Measurements from ENCODE around the gene TNFRSF1B.
"Not testable (repeated sequence)": the region's sequence is repeated elsewhere in the genome, so short reads cannot be mapped to it uniquely, and the experiment has no call there.

TNFRSF1B gene

DNA sequence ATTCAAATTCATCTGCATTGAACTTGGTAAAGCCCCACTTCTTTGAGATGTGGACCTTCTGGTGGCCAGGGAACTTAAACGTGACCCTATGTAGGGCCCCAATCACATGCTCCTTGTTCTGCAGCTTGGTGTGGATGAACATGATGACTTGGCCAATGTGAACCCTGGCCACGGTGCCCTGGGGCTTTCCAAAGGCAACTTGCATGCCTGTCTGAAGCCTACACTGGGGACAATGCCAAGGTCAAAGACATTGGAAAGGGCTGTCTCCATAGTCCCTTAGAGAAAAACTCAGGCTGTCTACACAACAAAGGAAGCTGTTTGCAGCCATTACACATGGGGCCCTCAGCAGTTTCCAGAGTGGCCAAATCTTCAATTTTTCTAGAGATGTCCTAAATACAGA is 54.1 kb downstream of the TNFRSF1B start:
- Histone ChIP-seq H3K27ac (ENCODE audit: poor library complexity, severe bottlenecking) (no peak overlapping the region), H3K9me3 (ENCODE audit: severe bottlenecking) (no peaks in the 10 kb centered on the region), H3K4me3 (ENCODE audit: severe bottlenecking) (no peak overlapping the region), H3K36me3 (ENCODE audit: low read depth) (no peaks in the 10 kb centered on the region), H3K4me1 (ENCODE audit: insufficient read depth, poor library complexity, severe bottlenecking) (no peaks in the 10 kb centered on the region), H3K27me3 (ENCODE audit: insufficient read depth, poor library complexity, severe bottlenecking) (no peaks in the 10 kb centered on the region)
- TF ChIP-seq, protein P1, sequence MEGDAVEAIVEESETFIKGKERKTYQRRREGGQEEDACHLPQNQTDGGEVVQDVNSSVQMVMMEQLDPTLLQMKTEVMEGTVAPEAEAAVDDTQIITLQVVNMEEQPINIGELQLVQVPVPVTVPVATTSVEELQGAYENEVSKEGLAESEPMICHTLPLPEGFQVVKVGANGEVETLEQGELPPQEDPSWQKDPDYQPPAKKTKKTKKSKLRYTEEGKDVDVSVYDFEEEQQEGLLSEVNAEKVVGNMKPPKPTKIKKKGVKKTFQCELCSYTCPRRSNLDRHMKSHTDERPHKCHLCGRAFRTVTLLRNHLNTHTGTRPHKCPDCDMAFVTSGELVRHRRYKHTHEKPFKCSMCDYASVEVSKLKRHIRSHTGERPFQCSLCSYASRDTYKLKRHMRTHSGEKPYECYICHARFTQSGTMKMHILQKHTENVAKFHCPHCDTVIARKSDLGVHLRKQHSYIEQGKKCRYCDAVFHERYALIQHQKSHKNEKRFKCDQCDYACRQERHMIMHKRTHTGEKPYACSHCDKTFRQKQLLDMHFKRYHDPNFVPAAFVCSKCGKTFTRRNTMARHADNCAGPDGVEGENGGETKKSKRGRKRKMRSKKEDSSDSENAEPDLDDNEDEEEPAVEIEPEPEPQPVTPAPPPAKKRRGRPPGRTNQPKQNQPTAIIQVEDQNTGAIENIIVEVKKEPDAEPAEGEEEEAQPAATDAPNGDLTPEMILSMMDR (IDR thresholded peaks at IDR 0.05; ENCODE audit: poor library complexity, severe bottlenecking), result no peak
- ATAC-seq (ENCODE audit: low read depth), result no peak
- no peak for DNase-seq (ENCODE audit: low spot score)

DNA sequence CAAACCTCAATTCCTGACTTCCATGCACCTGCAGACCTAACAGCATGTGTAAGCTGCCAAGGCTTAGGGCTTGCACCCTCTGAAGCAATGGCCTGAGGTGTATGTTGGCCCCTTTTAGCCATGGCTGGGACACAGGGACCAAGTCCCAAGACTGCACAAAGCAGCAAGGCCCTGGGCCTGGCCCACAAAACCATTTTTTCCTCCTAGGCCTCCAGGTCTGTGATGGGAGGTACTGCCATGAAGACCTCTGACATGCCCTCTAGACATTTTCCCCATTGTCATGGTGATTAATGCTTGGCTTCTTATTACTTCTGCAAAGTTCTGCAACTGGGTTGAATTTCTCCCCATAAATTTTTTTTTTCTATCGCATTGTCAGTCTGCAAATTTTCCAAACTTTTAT is 55.9 kb downstream of the TNFRSF1B start:
- H3K27ac ChIP-seq (ENCODE audit: poor library complexity, severe bottlenecking); H3K4me1 ChIP-seq (ENCODE audit: insufficient read depth, poor library complexity, severe bottlenecking); H3K4me3 ChIP-seq (ENCODE audit: severe bottlenecking); H3K9me3 ChIP-seq (ENCODE audit: severe bottlenecking); H3K27me3 ChIP-seq (ENCODE audit: insufficient read depth, poor library complexity, severe bottlenecking); H3K36me3 ChIP-seq (ENCODE audit: low read depth); ATAC-seq (ENCODE audit: low read depth); DNase-seq (ENCODE audit: low spot score): not testable (repeated sequence)

DNA sequence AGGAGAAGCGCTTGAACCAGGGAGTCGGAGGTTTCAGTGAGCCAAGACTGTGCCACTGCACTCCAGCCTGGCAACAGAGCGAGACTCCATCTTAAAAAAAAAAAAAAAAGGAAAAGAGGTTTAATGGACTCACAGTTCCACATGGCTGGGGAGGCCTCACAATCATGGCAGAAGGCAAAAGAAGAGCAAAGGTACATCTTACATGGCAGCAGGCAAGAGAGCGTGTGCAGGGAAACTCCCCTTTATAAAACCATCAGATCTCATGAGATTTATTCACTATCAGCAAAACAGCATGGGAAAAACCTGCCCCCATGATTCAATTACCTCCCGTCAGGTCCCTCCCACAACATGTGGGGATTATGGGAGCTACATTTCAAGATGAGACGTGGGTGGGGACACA is 57.3 kb downstream of the TNFRSF1B start:
- not testable (repeated sequence) for H3K36me3 ChIP-seq (ENCODE audit: low read depth); H3K9me3 ChIP-seq (ENCODE audit: severe bottlenecking); H3K27ac ChIP-seq (ENCODE audit: poor library complexity, severe bottlenecking); DNase-seq (ENCODE audit: low spot score); H3K4me3 ChIP-seq (ENCODE audit: severe bottlenecking); H3K4me1 ChIP-seq (ENCODE audit: insufficient read depth, poor library complexity, severe bottlenecking); ATAC-seq (ENCODE audit: low read depth); H3K27me3 ChIP-seq (ENCODE audit: insufficient read depth, poor library complexity, severe bottlenecking)

DNA sequence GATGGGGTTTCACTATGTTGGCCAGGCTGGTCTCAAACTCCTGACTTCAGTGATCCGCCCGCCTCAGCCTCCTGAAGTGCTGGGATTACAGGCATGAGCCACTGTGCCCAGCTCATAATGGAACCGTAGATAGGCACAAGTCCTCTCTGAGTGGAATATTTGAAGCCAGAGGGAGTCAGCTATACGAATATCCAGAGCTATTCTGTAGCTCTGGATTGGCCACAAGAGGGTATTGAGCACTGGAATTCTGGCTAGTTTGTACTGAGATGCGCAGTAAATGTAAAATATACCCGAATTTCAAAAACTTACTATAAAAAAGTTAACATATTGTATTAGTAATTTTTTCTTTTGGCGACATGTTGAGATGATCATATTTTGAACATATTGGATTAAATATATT is 62.2 kb downstream of the TNFRSF1B start:
- no peaks in the 10 kb centered on the region for H3K9me3 ChIP-seq (ENCODE audit: severe bottlenecking)
- H3K27me3 ChIP-seq (ENCODE audit: insufficient read depth, poor library complexity, severe bottlenecking), result no peaks in the 10 kb centered on the region
- H3K4me1 ChIP-seq (ENCODE audit: insufficient read depth, poor library complexity, severe bottlenecking), result peaks cover 15% of the 10 kb centered on the region
- H3K36me3 ChIP-seq (ENCODE audit: low read depth), result peaks cover 2% of the 10 kb centered on the region; the same call in 1 of the 2 replicates
- DNase-seq (ENCODE audit: low spot score) (no peak), ATAC-seq (ENCODE audit: low read depth) (no peak)
- TF ChIP-seq, protein P1 (IDR thresholded peaks at IDR 0.05; ENCODE audit: poor library complexity, severe bottlenecking), result no peak
- H3K4me3 ChIP-seq (ENCODE audit: severe bottlenecking), result no peak overlapping the region
- no peak overlapping the region for H3K27ac ChIP-seq (ENCODE audit: poor library complexity, severe bottlenecking)

DNA sequence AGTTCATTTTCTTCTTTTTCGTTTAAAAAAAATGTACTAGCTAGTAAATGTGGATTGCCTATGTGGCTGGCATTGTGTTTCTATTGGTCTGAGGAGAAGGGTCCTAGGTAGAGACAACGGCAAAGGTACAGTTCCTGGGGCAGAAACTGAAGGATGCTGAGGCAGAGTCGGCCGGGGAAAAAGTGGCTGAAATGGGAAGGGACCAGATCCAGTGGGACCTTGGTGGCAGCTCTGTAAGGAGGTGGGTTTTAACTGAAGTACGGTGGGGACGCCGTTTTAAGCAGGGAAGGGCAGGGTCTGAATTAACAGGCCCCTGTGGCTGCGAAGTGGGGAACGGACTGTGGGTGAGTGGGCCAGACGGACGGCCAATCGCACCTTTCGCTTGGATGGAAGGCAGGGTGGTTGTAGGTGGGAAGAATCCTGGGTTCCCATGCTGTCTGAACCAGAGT is 62.6 kb downstream of the TNFRSF1B start:
- H3K9me3 ChIP-seq (ENCODE audit: severe bottlenecking), result no peaks in the 10 kb centered on the region
- ATAC-seq (ENCODE audit: low read depth) (no peak), DNase-seq (ENCODE audit: low spot score) (no peak)
- H3K36me3 ChIP-seq (ENCODE audit: low read depth), result peaks cover 6% of the 10 kb centered on the region
- H3K27ac ChIP-seq (ENCODE audit: poor library complexity, severe bottlenecking), result no peak overlapping the region
- peaks cover 15% of the 10 kb centered on the region for H3K4me1 ChIP-seq (ENCODE audit: insufficient read depth, poor library complexity, severe bottlenecking)
- TF ChIP-seq, protein P1 (IDR thresholded peaks at IDR 0.05; ENCODE audit: poor library complexity, severe bottlenecking), result no peak
- H3K4me3 ChIP-seq (ENCODE audit: severe bottlenecking), result peak overlapping the region; percentile 98
- no peaks in the 10 kb centered on the region for H3K27me3 ChIP-seq (ENCODE audit: insufficient read depth, poor library complexity, severe bottlenecking)

DNA sequence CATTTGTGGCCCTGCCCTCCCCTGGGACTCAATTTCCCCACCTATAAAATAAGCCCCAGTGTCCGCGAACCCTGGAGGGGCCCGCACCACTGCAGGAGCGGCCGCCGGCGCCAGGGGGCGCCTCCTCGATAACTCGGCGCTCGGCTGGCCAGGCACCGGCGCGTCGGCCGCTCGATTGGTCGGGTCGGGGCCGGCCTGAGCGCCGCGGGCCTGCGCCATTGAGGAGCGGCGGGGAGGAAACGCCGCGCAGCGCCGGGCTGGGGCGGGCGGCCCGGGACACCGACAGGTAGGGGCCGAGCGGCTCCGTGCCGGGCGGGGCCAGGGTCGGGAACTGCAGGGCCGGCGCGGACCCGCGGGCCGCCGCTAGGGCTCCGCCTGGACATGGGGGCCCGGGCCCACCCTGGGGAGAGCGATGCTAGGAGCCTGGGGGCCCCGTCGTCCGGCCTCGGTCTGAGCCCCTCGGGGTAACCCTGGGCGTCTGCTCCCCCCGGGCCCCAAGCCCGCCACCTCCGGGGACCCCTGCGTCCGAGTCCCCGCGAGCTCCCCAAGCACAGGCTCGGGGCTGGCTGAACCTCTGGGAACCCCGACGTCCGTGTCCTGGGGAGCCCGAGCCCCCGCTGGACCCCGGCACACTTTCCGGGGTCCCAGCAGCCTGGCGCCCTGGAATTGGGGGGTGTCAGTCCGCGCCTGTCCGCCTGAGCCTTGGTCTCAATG is 63.2 kb downstream of the TNFRSF1B start, which contains the start of gene VPS13D:
TSS of gene VPS13D (plus strand) at position 196 of the 714 bp plus-strand sequence. CDS start 4,237 bp downstream, outside the sequence.
- Histone ChIP-seq H3K27ac (ENCODE audit: poor library complexity, severe bottlenecking) (peak within 1 kb of the TSS; percentile 74), H3K36me3 (ENCODE audit: low read depth) (peaks cover 12% of the 10 kb centered on the region), H3K4me1 (ENCODE audit: insufficient read depth, poor library complexity, severe bottlenecking) (peaks cover 15% of the 10 kb centered on the region), H3K4me3 (ENCODE audit: severe bottlenecking) (peak within 1 kb of the TSS; percentile 98), H3K9me3 (ENCODE audit: severe bottlenecking) (no peaks in the 10 kb centered on the region), H3K27me3 (ENCODE audit: insufficient read depth, poor library complexity, severe bottlenecking) (no peaks in the 10 kb centered on the region)
- ATAC-seq (ENCODE audit: low read depth) (peak; percentile 82), DNase-seq (ENCODE audit: low spot score) (peak; percentile 79)
- TF ChIP-seq, protein P1 (IDR thresholded peaks at IDR 0.05; ENCODE audit: poor library complexity, severe bottlenecking), result peak; percentile 97

Measured in RWPE2 (cell line).